ENCODE data around the gene THOC7.
A peak's percentile ranks its signal among the peaks of the same experiment; 100 is the strongest.

The THOC7 gene

DNA sequence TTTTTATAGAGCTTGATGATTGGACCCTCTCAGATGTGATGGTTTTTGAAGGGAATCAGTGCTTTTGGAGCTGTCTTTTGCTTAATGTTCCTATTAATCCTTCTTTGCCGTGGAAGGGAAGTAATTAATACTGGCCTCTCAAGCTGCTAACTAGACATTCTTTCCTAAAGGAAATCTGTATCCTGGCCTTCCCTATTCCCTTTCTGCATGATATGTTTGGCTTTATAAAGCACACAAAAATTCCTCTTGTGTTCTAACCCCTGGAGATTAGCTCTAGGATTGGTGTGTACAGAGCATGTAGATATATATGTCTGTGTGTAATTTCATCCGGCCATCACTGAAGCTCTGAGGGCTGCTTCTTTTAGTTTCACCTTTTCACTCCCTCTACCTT is 7.0 kb upstream of the THOC7 start:
- no peak for DNase-seq (ENCODE audit: low read depth)
- TF ChIP-seq, protein P1, sequence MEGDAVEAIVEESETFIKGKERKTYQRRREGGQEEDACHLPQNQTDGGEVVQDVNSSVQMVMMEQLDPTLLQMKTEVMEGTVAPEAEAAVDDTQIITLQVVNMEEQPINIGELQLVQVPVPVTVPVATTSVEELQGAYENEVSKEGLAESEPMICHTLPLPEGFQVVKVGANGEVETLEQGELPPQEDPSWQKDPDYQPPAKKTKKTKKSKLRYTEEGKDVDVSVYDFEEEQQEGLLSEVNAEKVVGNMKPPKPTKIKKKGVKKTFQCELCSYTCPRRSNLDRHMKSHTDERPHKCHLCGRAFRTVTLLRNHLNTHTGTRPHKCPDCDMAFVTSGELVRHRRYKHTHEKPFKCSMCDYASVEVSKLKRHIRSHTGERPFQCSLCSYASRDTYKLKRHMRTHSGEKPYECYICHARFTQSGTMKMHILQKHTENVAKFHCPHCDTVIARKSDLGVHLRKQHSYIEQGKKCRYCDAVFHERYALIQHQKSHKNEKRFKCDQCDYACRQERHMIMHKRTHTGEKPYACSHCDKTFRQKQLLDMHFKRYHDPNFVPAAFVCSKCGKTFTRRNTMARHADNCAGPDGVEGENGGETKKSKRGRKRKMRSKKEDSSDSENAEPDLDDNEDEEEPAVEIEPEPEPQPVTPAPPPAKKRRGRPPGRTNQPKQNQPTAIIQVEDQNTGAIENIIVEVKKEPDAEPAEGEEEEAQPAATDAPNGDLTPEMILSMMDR (IDR thresholded peaks at IDR 0.05; ENCODE audit: control insufficient read depth, extremely low read depth, insufficient read depth): no peak

DNA sequence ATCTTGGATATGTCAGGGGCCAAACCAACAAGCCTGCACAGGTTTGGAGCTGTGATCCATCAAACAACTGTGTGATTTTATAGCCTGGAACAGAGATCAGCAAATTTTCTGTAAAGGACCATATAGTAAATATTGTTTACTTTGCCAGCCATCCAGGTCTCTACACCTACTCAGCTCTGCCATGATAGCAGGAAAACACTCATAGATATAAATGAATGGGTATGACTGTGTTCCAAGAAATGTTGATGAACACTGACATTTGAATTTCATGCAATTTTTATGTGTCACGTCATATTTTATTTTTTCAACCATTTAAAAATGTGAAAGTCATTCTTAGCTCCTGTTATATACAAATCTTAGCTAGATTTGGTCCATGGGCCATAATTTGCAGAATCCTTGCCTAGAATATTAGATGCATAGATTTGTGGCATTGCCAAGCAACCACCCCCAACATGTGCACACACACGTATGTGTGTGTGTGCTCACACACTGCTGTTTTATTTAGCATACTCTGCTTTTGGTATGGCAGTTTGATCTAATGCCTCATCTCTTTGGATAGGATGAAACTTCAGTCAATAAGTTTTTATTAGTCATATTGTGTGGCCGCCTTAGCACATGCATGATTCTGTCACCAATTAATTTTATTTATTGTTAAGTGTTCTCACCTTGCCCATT is 6.5 kb upstream of the THOC7 start:
- no peak overlapping the region for H3K4me3 ChIP-seq (ENCODE audit: low read depth, low read length)

More for the DNA sequence above, 7.0 kb upstream of the THOC7 start:
- no peak overlapping the region for H3K4me3 ChIP-seq (ENCODE audit: low read depth, low read length)

DNA sequence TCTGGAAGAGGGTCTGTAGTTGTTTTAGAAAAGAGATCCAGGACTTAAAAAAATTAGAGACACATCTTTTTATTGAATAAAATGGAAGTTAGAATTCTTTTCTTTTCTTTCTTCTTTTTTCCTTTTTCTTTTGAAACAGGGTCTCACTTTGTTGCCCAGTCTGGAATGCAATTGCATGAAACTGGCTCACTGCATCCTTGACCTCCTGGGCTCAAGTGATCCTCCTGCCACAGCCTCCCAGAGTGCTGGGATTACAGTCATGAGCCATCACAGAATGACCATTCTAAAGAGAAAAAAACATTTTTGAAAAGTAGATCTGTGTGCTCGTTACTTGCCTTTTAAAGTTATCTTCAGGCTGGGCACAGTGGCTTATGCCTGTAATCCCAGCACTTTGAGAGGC is 3.6 kb upstream of the THOC7 start:
- no peak overlapping the region for H3K4me3 ChIP-seq (ENCODE audit: low read depth, low read length)
- DNase-seq (ENCODE audit: low read depth): no peak
- TF ChIP-seq, protein P1 (IDR thresholded peaks at IDR 0.05; ENCODE audit: control insufficient read depth, extremely low read depth, insufficient read depth): no peak

More for the DNA sequence above, 6.5 kb upstream of the THOC7 start:
- DNase-seq (ENCODE audit: low read depth): no peak
- TF ChIP-seq, protein P1 (IDR thresholded peaks at IDR 0.05; ENCODE audit: control insufficient read depth, extremely low read depth, insufficient read depth): no peak

DNA sequence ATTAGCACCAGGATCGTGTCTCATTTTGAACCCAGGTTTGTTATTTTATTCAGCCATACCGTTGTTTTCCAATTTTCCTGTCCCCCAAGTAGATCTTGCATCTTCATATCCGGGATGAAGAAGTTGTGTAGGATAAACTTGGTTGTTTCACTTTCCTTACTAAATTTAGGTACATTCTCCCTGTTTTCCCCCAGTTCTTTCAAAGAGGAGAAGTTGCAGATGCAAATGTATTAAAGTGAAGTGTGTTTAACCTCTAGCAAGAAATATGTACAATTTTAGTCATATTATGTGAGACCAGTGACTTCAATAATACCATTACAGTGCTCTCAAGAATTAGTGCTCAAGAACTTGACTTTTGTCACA is 1.3 kb upstream of the THOC7 start:
- DNase-seq (ENCODE audit: low read depth): no peak
- H3K4me3 ChIP-seq (ENCODE audit: low read depth, low read length): peak overlapping the region; percentile 79
- TF ChIP-seq, protein P1 (IDR thresholded peaks at IDR 0.05; ENCODE audit: control insufficient read depth, extremely low read depth, insufficient read depth): no peak

DNA sequence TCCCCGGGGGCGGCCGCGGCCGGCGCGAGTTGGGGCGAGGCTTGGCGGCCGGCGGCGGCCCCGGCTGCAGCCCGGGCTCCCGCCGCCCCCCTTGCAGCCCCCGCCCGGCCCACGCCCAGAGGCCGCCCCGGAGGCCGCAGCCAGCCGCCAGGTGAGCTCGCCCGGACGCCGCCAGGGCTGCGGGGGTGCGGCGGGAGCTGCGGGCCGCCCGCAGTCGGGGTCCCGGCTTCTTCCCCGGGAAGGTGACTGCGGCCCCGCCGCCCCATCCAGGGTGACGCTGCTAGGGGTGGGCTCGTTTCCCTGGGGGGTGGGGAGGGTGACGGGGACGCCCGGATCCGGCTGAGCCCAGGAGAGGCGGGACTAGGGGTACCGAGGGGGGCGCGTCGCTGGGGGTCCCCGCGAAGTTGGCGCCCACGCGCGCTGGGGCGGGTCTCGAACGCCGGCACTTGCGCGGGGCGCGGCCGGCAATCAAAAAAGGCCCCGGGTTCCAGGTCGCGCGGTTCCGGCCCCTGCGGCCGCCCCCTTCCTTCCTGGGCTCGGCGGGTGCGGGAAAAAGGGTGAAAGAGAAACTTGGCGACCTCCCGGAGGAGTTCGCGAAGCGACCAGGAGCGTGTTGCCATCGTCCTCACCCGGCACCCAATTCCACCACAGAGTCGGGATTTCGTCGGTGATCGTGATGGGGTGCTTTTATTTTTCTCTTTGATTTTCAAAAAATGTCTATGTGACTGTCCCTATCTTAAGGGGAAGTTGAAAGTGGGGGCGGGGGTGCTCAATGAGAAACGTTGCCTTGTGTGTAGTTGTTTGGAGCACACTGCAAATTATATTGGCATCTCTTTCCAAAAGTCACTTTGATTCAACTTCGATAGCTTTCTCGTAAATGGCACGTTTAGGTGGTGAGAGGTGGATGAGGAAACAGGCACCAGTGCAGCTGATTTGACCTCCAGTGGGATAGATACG is 681 bp upstream of the THOC7 start:
- TF ChIP-seq, protein P1 (IDR thresholded peaks at IDR 0.05; ENCODE audit: control insufficient read depth, extremely low read depth, insufficient read depth): no peak
- peak overlapping the region; percentile 79 for H3K4me3 ChIP-seq (ENCODE audit: low read depth, low read length)
- no peak for DNase-seq (ENCODE audit: low read depth)

DNA sequence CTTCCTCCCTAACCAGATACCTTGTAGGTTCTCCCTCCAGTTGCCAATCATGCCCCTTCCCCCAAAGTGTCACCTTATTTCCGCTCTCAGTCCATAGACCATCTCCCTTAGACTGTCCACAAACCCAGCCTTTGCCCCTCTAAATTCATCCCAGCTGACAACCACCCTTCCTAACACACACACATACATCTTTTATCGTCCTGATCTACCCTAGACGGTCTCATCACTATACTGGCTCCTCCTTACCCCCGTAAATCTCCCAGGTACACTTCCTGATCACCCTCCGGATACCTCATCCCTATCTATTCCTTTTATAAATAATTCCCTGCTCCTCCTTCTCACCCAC is 828 bp downstream of the THOC7 start:
- peak overlapping the region; percentile 86 for H3K4me3 ChIP-seq (ENCODE audit: low read depth, low read length)
- TF ChIP-seq, protein P1 (IDR thresholded peaks at IDR 0.05; ENCODE audit: control insufficient read depth, extremely low read depth, insufficient read depth): no peak
- DNase-seq (ENCODE audit: low read depth): no peak
